Measurements from ENCODE around the gene LZTR1.
"Not testable (repeated sequence)": the region's sequence is repeated elsewhere in the genome, so short reads cannot be mapped to it uniquely, and the experiment has no call there.

The LZTR1 gene

DNA sequence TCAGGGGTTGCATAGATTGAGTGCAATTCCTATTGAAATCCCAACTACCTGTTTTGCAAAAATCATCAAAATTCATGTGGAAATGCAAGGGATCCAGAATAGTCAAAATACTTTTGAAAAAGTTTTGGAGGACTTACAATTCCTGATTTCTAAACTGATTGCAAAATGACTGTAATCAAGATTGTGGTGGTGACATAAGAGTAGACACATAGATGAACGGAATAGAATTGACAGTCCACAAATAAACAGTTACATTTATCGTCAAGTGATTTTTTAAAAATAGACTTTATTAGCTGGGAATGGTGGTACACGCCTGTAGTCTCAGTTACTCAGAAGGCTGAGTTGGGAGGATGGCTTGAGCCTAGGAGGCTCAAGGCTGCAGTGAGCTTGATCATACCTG lies 52.9 kb downstream of the LZTR1 start:
- Histone ChIP-seq H3K36me3 (ENCODE audit: control insufficient read depth, insufficient read depth, low read length) (no peaks in the 10 kb centered on the region), H3K9me3 (ENCODE audit: control insufficient read depth, insufficient read depth, low read length) (no peaks in the 10 kb centered on the region), H3K4me1 (ENCODE audit: control insufficient read depth, insufficient read depth, low read length) (peaks cover 5% of the 10 kb centered on the region; the same call in 1 of the 2 replicates), H3K27ac (ENCODE audit: low read depth, low read length) (no peak overlapping the region), H3K4me3 (ENCODE audit: low read depth, low read length) (no peak overlapping the region), H3K27me3 (ENCODE audit: control insufficient read depth, insufficient read depth, low read length) (peaks cover 34% of the 10 kb centered on the region), H3K9ac (ENCODE audit: low read depth, low read length) (no peak overlapping the region)

DNA sequence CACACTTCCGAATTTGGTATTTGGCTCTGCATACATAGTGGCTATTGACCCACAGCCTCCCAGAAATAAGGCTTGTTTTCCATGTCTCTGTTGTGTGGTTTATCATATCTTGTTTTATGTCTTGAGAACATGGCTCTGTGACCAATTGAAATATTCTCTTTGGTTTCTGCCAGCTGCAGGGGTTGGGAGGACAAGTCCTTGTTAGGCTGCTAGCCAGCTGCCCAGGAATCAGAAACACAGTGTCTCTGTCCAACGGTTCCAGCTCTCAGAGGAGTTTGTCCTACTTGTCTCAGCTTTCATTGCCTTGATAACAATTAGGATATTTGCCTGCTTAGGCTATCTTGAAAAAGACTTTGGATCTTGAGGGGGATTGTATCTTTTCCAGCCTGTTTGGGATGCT lies 56.3 kb downstream of the LZTR1 start:
- H3K4me1 ChIP-seq (ENCODE audit: control insufficient read depth, insufficient read depth, low read length), result no peaks in the 10 kb centered on the region
- no peak overlapping the region for H3K4me3 ChIP-seq (ENCODE audit: low read depth, low read length)
- H3K9ac ChIP-seq (ENCODE audit: low read depth, low read length), result no peak overlapping the region
- no peaks in the 10 kb centered on the region for H3K9me3 ChIP-seq (ENCODE audit: control insufficient read depth, insufficient read depth, low read length)
- H3K36me3 ChIP-seq (ENCODE audit: control insufficient read depth, insufficient read depth, low read length), result no peaks in the 10 kb centered on the region
- no peak overlapping the region for H3K27ac ChIP-seq (ENCODE audit: low read depth, low read length)
- H3K27me3 ChIP-seq (ENCODE audit: control insufficient read depth, insufficient read depth, low read length), result peaks cover 4% of the 10 kb centered on the region; the same call in 1 of the 2 replicates

DNA sequence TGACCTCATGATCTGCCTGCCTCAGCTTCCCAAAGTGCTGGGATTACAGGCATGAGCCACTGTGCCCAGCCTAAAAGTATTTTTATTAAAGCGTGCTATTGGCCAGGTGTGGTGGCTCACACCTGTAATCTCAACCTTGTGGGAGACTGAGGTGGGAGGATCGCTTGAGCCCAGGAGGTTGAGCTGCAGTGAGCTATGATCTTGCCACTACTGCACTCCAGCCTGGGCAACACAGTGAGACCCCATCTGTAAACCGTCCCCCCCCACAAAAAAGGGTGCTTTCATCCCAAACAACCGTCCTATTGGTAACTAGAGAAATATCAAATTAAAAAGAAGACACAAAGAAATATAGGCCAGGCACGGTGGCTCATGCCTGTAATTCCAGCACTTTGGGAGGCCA lies 57.1 kb downstream of the LZTR1 start:
- not testable (repeated sequence) for H3K9ac ChIP-seq (ENCODE audit: low read depth, low read length); H3K4me1 ChIP-seq (ENCODE audit: control insufficient read depth, insufficient read depth, low read length); H3K27ac ChIP-seq (ENCODE audit: low read depth, low read length); H3K27me3 ChIP-seq (ENCODE audit: control insufficient read depth, insufficient read depth, low read length); H3K9me3 ChIP-seq (ENCODE audit: control insufficient read depth, insufficient read depth, low read length); H3K4me3 ChIP-seq (ENCODE audit: low read depth, low read length); H3K36me3 ChIP-seq (ENCODE audit: control insufficient read depth, insufficient read depth, low read length)

DNA sequence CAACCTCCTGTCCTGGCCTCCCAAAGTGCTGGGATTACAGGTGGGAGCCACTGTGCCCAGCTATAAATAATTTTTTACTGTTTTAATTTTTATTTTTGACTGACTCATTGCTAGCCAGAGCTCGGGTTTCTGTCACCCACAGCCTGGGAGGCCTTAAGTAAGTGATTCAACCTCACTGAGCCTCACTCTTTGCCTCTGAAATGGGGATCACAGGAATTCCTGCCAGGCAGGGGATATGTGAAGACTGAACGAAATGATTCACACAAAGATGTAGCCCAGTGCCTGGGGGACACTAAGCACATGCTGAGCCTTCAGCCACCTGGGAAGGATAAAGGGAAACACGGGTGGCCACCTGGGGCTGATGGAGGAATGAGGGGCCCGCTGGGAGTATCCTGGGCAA lies 59.8 kb downstream of the LZTR1 start:
- H3K4me3 ChIP-seq (ENCODE audit: low read depth, low read length), result no peak overlapping the region
- H3K9ac ChIP-seq (ENCODE audit: low read depth, low read length), result no peak overlapping the region
- no peaks in the 10 kb centered on the region for H3K36me3 ChIP-seq (ENCODE audit: control insufficient read depth, insufficient read depth, low read length)
- no peaks in the 10 kb centered on the region for H3K27me3 ChIP-seq (ENCODE audit: control insufficient read depth, insufficient read depth, low read length)
- no peaks in the 10 kb centered on the region for H3K9me3 ChIP-seq (ENCODE audit: control insufficient read depth, insufficient read depth, low read length)
- H3K27ac ChIP-seq (ENCODE audit: low read depth, low read length), result no peak overlapping the region
- H3K4me1 ChIP-seq (ENCODE audit: control insufficient read depth, insufficient read depth, low read length), result no peaks in the 10 kb centered on the region

DNA sequence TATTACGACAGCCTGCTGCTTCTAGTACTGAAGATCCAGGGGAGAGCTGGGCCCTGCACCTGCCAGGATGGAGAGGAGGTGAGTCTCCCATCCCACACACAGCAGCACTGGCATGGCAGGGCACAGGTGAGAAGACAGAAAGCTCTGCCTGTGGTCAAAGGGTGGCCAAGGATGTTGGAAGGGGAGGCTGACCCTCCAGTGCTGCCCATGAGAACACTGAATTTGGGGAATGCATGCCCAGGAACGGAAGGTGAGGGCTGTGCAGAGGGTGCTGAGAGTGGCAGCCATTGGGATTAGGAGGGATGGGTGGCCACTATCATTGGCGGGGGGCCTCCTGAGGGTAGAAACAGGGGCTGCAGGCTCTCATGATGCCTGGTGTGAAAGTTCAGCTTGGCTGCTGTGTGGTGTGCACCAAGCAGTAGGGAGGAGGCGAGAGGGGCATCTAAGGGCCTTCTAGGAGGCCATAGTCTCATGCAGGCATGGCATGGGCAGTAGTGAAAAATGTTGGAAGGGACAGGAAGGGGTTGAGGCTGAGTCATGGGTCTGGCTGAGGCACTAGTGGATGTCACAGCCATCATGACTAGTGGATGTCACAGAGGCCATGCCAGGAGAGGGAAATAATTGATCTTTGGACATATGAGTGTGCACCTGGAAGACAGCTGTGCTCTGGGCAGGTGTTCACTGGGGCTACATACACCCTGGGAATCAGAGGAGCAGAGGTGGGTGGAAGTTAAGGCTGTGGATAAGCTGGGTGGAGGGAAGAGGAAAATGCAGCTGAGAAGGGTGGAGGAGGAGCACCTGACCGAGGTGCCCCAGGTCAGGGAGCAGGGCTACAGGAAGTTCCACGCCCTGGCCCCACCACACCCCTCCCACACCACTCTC lies 61.1 kb downstream of the LZTR1 start:
- H3K9me3 ChIP-seq (ENCODE audit: control insufficient read depth, insufficient read depth, low read length), result no peaks in the 10 kb centered on the region
- no peaks in the 10 kb centered on the region for H3K36me3 ChIP-seq (ENCODE audit: control insufficient read depth, insufficient read depth, low read length)
- no peaks in the 10 kb centered on the region for H3K27me3 ChIP-seq (ENCODE audit: control insufficient read depth, insufficient read depth, low read length)
- H3K4me1 ChIP-seq (ENCODE audit: control insufficient read depth, insufficient read depth, low read length), result no peaks in the 10 kb centered on the region
- no peak overlapping the region for H3K9ac ChIP-seq (ENCODE audit: low read depth, low read length)
- H3K27ac ChIP-seq (ENCODE audit: low read depth, low read length), result no peak overlapping the region
- no peak overlapping the region for H3K4me3 ChIP-seq (ENCODE audit: low read depth, low read length)

DNA sequence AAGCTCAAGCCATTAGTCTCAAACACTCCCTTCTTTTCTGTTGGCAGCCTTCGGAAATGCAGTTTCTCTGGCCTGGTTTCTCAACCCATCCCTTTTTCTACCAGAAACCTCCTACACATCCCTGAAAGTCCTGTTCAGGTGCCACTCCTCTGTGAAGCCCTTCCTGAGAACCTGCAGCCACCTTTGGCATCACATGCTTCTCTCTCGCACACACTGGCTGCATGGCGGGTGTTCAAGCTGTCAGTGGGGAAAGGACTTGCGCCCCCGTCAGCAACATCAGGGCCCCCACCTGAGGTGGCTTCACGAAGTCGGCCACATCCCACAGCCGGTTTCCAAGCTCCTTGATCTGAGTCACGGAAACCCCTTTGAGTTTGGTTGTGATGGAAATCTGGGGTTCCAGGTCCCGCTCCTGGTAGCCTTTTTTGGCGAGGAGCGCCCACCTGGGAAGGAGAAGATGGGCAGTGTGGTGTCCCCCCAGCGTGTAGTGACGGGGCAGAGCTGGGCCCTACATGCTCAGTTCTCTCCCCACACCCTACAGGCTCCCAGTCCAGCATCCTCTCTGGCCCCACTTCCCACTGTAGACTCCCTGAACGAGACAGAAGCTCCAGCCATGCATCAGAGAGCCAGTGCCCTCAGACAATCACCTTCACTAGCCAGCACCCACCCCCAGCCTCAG lies 61.9 kb downstream of the LZTR1 start:
- no peak overlapping the region for H3K27ac ChIP-seq (ENCODE audit: low read depth, low read length)
- H3K36me3 ChIP-seq (ENCODE audit: control insufficient read depth, insufficient read depth, low read length), result no peaks in the 10 kb centered on the region
- H3K4me1 ChIP-seq (ENCODE audit: control insufficient read depth, insufficient read depth, low read length), result no peaks in the 10 kb centered on the region
- H3K9me3 ChIP-seq (ENCODE audit: control insufficient read depth, insufficient read depth, low read length), result no peaks in the 10 kb centered on the region
- H3K27me3 ChIP-seq (ENCODE audit: control insufficient read depth, insufficient read depth, low read length), result no peaks in the 10 kb centered on the region
- no peak overlapping the region for H3K4me3 ChIP-seq (ENCODE audit: low read depth, low read length)
- H3K9ac ChIP-seq (ENCODE audit: low read depth, low read length), result no peak overlapping the region

DNA sequence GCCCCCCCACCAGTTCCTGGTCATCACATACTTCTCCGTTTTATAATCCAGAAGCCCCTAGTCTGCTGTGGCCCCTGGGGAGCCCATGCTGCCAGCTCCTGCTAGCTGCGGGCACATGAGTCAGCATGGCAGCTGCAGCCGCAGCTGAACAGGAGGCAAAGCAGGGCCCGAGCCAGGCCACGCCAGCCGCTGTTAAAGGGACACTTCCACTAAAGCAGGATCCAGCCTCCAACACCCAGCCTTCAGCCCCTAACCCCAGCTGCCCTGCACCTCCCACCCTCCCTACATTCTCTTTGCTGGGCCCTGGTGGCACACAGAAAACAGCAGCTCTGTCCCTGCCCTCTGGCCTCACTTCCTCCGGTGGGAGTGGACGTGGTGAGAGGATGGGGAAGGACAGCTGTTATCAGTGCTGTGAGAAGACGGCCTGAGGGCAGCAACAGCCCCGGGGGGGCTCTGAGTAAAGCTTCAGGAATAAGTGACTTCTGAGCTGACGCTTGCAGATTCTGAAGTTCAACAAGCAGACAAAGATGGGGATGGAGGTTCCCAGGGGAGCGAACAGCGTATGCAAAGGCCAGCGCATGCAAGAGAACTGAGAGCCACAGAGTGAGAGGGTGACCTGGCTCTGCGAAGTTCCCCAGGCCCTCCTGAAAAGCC lies 63.0 kb downstream of the LZTR1 start:
- Histone ChIP-seq H3K36me3 (ENCODE audit: control insufficient read depth, insufficient read depth, low read length) (no peaks in the 10 kb centered on the region), H3K27ac (ENCODE audit: low read depth, low read length) (no peak overlapping the region), H3K9me3 (ENCODE audit: control insufficient read depth, insufficient read depth, low read length) (no peaks in the 10 kb centered on the region), H3K4me3 (ENCODE audit: low read depth, low read length) (peak overlapping the region; percentile 90), H3K4me1 (ENCODE audit: control insufficient read depth, insufficient read depth, low read length) (no peaks in the 10 kb centered on the region), H3K9ac (ENCODE audit: low read depth, low read length) (no peak overlapping the region), H3K27me3 (ENCODE audit: control insufficient read depth, insufficient read depth, low read length) (no peaks in the 10 kb centered on the region)

DNA sequence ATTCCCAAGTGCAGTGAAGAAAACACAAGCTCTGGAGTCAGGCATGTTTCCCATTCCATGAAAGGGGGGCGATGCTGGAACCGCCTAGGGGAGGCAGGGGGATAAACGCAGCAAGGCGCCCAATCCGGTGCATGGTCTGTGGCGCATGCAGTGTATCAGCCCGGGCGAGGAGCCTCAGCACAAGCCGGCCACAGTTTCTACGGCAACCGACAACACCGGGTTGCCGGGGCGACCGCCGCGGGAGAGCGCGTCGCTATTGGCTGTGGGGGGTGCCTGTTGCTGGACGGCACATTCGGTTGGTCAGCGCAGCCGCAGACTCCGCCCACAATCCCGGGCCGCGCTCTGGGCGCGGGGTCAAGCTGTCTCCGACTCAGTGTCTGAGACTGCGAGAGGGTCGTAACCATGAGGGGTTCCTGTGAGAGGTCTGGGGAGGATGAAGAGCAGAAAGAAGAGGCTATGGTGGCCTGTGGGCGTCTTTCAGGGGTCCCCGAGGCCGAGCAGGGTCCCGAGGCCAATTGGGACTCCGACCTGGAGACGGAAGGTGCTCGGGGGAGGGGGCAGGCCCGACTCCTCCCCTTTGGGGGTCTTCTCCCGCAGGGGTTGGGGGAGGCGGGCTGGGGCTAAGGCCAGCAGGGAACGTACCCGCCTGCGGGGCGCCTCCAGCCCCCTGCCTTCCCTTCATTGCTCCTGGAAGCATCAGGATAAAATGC lies 63.6 kb downstream of the LZTR1 start, which contains the start of gene LRRC74B:
LRRC74B (plus strand) TSS at position 362 of the 710 bp plus-strand sequence; CDS start at position 403, 41 bp downstream.
- Histone ChIP-seq H3K4me3 (ENCODE audit: low read depth, low read length) (peak within 1 kb of the TSS; percentile 90), H3K9me3 (ENCODE audit: control insufficient read depth, insufficient read depth, low read length) (no peaks in the 10 kb centered on the region), H3K36me3 (ENCODE audit: control insufficient read depth, insufficient read depth, low read length) (no peaks in the 10 kb centered on the region), H3K4me1 (ENCODE audit: control insufficient read depth, insufficient read depth, low read length) (no peaks in the 10 kb centered on the region), H3K27ac (ENCODE audit: low read depth, low read length) (peak within 1 kb of the TSS; percentile 59), H3K27me3 (ENCODE audit: control insufficient read depth, insufficient read depth, low read length) (no peaks in the 10 kb centered on the region), H3K9ac (ENCODE audit: low read depth, low read length) (0 out of 2 replicates have a peak within 1 kb of the TSS, but pooled peaks have one; percentile 53)

DNA sequence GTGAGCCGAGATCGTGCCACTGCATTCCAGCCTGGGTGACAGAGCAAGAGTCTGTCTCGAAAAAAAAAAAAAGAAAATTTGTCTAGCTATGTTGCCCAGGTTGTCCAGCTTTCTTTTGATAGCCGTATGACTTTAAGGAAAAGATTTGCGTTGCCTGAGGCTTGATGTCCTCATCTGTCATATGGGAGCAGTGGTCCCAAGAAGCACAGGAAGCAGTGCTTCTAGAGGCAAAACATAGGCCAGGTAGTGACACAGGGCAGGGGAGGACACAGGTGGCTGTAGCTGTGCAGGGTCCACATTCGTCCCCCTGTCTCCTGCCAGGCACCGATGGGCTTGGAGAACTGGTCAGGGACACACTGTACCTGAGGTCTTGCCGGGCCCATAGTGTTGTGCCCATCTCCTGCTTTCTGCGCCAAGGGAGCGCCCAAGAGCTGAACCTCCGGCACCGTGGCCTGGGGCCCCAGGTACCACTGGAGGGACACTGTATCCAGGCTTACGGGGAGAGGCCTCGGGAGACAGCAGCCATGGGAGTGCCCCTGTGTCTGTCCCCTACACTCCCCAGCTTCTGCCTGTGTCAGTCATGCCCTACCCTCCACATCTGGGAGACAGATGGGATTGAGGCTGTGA lies 65.1 kb downstream of the LZTR1 start:
- H3K9ac ChIP-seq (ENCODE audit: low read depth, low read length), result no peak overlapping the region
- no peaks in the 10 kb centered on the region for H3K9me3 ChIP-seq (ENCODE audit: control insufficient read depth, insufficient read depth, low read length)
- H3K4me1 ChIP-seq (ENCODE audit: control insufficient read depth, insufficient read depth, low read length), result peaks cover 8% of the 10 kb centered on the region
- H3K36me3 ChIP-seq (ENCODE audit: control insufficient read depth, insufficient read depth, low read length), result no peaks in the 10 kb centered on the region
- no peak overlapping the region for H3K4me3 ChIP-seq (ENCODE audit: low read depth, low read length)
- H3K27ac ChIP-seq (ENCODE audit: low read depth, low read length), result no peak overlapping the region
- H3K27me3 ChIP-seq (ENCODE audit: control insufficient read depth, insufficient read depth, low read length), result no peaks in the 10 kb centered on the region

DNA sequence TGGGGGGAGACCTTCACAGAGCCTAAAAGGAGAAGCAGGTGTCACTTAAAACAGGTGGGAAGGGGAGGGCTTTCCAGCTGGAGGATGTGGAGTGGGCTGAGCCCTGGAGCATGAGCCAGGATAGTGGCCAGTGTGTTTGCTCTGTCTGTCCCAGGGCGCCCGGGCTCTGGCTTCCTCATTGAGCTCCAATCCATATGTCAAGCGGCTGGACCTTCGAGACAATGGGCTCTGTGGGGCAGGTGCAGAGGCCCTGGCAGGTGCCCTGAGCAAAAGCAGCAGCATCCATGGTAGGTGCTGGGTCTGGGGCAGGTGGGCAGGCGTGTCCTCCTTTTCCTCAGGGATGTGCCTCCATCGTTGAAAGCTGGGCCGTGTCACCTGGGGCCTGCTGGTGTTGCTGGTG lies 65.6 kb downstream of the LZTR1 start:
- no peaks in the 10 kb centered on the region for H3K9me3 ChIP-seq (ENCODE audit: control insufficient read depth, insufficient read depth, low read length)
- H3K4me3 ChIP-seq (ENCODE audit: low read depth, low read length), result no peak overlapping the region
- H3K4me1 ChIP-seq (ENCODE audit: control insufficient read depth, insufficient read depth, low read length), result peaks cover 9% of the 10 kb centered on the region
- no peak overlapping the region for H3K9ac ChIP-seq (ENCODE audit: low read depth, low read length)
- H3K36me3 ChIP-seq (ENCODE audit: control insufficient read depth, insufficient read depth, low read length), result no peaks in the 10 kb centered on the region
- no peaks in the 10 kb centered on the region for H3K27me3 ChIP-seq (ENCODE audit: control insufficient read depth, insufficient read depth, low read length)
- H3K27ac ChIP-seq (ENCODE audit: low read depth, low read length), result no peak overlapping the region
